ENCODE data around the gene ELF2.

DNA sequence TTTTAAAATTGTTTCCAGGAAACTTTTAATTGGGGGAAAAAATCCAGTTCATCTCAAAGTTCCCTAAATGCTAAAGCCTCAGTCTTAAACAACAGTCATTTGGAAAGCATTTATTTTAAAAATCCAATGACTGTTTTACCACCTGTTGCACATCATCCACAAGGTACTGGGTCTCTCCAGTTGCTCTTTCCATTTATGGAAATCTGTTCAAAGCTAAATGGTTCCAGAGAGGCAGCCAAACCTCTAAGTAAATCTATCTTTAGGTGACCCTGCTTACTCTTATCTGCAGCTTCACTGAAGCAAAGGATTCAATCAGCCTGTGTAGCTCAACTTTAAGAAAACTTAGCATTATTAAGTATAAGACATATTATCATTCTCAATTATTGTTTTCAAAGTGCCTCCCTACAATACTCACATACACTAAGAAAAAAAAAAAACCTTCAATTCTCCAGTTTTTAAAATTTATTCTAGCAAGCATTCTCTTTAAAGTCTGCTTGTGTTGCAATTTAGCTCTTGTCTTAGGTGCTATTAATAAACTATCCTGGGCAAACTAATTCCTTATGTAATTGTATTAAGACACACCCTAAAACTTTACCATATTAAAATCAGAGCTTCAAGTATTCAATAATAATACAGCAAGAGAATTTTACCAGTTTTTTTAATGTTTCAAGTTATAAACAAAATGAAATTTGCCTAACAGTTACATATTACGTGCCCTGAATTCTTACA is 100.8 kb downstream of the ELF2 start:
- no peak for TF ChIP-seq POLR2A (IDR thresholded peaks at IDR 0.05; ENCODE audit: extremely low read depth, insufficient read length)
- TF ChIP-seq, protein P1, sequence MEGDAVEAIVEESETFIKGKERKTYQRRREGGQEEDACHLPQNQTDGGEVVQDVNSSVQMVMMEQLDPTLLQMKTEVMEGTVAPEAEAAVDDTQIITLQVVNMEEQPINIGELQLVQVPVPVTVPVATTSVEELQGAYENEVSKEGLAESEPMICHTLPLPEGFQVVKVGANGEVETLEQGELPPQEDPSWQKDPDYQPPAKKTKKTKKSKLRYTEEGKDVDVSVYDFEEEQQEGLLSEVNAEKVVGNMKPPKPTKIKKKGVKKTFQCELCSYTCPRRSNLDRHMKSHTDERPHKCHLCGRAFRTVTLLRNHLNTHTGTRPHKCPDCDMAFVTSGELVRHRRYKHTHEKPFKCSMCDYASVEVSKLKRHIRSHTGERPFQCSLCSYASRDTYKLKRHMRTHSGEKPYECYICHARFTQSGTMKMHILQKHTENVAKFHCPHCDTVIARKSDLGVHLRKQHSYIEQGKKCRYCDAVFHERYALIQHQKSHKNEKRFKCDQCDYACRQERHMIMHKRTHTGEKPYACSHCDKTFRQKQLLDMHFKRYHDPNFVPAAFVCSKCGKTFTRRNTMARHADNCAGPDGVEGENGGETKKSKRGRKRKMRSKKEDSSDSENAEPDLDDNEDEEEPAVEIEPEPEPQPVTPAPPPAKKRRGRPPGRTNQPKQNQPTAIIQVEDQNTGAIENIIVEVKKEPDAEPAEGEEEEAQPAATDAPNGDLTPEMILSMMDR (IDR thresholded peaks at IDR 0.05; ENCODE audit: low read depth, low read length): no peak
- TF ChIP-seq, protein P2, sequence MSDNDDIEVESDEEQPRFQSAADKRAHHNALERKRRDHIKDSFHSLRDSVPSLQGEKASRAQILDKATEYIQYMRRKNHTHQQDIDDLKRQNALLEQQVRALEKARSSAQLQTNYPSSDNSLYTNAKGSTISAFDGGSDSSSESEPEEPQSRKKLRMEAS (IDR thresholded peaks at IDR 0.05; ENCODE audit: low read depth, low read length): no peak
